Gastroesophageal sphincter (tissue), 4 donors: ENCODE data around the gene BNIP2. TPM values are rescaled to one million over a fixed set of nuclear protein-coding genes. Genes with fewer than 3 reads are reported as not detected.

Experiments
- ATAC-seq: fragments of 150-250 bp; one replicate; pipeline ENCODE4 v1.9.1; 2016; ENCODE audit warnings: mild to moderate bottlenecking, moderate library complexity
- H3K27ac ChIP-seq, 4 donors: fragments of 200-600 bp; sonication (generic) in 3 of 4; 1 replicate in 3 of 4; 2 replicates in 1 of 4; pipeline ENCODE4 v1.5.1; 2016 to 2019
- H3K27me3 ChIP-seq: fragments of 200-600 bp; sonication (generic); one replicate; pipeline ENCODE4 v1.5.1; 2019
- H3K36me3 ChIP-seq, 2 donors: fragments of 200-600 bp; sonication (generic); one replicate each; pipeline ENCODE4 v1.5.1; 2019; ENCODE audit warnings: control low read depth in 1 of 2
- H3K4me1 ChIP-seq, 3 donors: fragments of 200-600 bp; sonication (generic); 1 replicate in 2 of 3; 2 replicates in 1 of 3; pipeline ENCODE4 v1.5.1; 2016 to 2019; ENCODE audit warnings: control low read depth in 2 of 3
- H3K4me3 ChIP-seq, 2 donors: fragments of 200-600 bp; sonication (generic); one replicate each; pipeline ENCODE4 v1.5.1; 2019; ENCODE audit warnings: mild to moderate bottlenecking in 1 of 2, moderate library complexity in 1 of 2
- H3K9me3 ChIP-seq, 3 donors: fragments of 200-600 bp; sonication (generic); one replicate each; pipeline ENCODE4 v1.5.1; 2017 to 2019; ENCODE audit warnings: control low read depth in 2 of 3
- EP300 ChIP-seq: sonication (generic); formaldehyde crosslinking; IDR thresholded peaks from one replicate; pipeline ENCODE4 v1.6.1; 2017; ENCODE audit warnings: antibody characterized with exemption, mild to moderate bottlenecking
- POLR2A ChIP-seq, 2 donors: fragments of 450-650 bp; IDR thresholded peaks; one replicate each; pipeline ENCODE4 v1.6.1; 2017; ENCODE audit warnings: antibody characterized with exemption in 2 of 2, mild to moderate bottlenecking in 2 of 2, moderate library complexity in 1 of 2
- POLR2AphosphoS5 ChIP-seq: sonication (generic); formaldehyde crosslinking; IDR thresholded peaks from one replicate; pipeline ENCODE4 v1.6.1; 2017; ENCODE audit warnings: antibody characterized with exemption
- WGBS, 2 donors: methylation state at CpG; one replicate each; pipeline ENCODE4 v1.1.5; 2018; ENCODE audit warnings: low coverage in 1 of 2; 5-methylcytosine and 5-hydroxymethylcytosine counted together
- total RNA-seq, 4 donors: library from RNA; depleted of rRNA; stranded (reverse); fragments of >200 nt; gene quantifications; one replicate each; pipeline ENCODE4 v1.1.0, GENCODE V29; 2016
- TF ChIP-seq, protein P1 (sequence below), 4 experiments: fragments of 200-600 bp in 2 of 4; fragments of 450-650 bp in 2 of 4; sonication (generic) in 1 of 4; IDR thresholded peaks; one replicate each; pipeline ENCODE4 v1.5.1; 2017 to 2019; ENCODE audit warnings: antibody characterized with exemption in 4 of 4, mild to moderate bottlenecking in 2 of 4, moderate library complexity in 2 of 4

Gene BNIP2
- total RNA-seq, 4 donors from 2014 or later: 172 to 218 (median 190) TPM

DNA sequence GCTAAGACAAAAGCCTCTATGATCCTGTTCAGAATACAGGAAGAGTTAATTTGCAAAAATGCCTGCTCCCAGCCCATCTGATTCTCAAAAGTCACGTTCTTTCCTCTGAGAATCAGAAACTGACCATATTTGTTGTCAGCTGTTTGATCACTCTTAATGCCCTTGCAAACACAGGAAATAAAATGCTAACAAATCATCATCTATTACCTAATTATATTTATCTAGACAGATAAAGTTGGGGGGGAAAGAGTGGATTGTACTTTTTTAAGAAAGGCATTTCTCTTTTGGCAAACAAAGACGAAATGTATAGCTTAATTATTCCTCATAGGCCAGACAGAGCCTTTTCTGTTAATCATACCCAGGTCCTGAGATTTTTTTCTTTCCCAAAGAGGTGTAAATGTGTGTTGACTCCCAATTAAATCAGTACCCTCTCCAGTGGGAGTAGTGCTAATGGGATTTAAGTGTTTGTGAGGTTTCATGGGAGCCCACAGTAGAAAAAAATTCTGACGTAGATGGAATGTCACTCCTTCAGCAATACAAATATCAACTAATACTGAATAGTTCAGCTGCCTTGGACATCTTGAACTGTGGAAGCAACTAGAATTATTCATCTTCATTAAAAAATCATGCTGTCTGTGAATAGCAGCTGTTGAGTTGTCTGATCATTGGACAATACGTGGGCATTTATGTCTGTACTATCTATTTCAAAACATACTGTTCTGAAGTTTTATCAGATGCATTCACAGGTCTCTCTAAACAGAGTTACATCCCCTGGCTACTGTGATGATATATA, 22.5 kb upstream of the BNIP2 start:
- Histone ChIP-seq H3K27me3 (peaks cover 9% of the 10 kb centered on the region), H3K36me3 (no peaks in the 10 kb centered on the region), H3K4me1 (no peaks in the 10 kb centered on the region), H3K9me3 (peaks cover 0 to 12% (median 0%) of the 10 kb centered on the region in 3 donors), H3K27ac (no peak overlapping the region), H3K4me3 (no peak overlapping the region)
- 19 to 23% methylated on average over 4 of the region's 4 CpGs for WGBS, 2 donors
- no peak for ATAC-seq
- TF ChIP-seq EP300 (no peak), POLR2A (IDR thresholded peaks at IDR 0.05) (no peak), POLR2AphosphoS5 (no peak)
- TF ChIP-seq, protein P1, sequence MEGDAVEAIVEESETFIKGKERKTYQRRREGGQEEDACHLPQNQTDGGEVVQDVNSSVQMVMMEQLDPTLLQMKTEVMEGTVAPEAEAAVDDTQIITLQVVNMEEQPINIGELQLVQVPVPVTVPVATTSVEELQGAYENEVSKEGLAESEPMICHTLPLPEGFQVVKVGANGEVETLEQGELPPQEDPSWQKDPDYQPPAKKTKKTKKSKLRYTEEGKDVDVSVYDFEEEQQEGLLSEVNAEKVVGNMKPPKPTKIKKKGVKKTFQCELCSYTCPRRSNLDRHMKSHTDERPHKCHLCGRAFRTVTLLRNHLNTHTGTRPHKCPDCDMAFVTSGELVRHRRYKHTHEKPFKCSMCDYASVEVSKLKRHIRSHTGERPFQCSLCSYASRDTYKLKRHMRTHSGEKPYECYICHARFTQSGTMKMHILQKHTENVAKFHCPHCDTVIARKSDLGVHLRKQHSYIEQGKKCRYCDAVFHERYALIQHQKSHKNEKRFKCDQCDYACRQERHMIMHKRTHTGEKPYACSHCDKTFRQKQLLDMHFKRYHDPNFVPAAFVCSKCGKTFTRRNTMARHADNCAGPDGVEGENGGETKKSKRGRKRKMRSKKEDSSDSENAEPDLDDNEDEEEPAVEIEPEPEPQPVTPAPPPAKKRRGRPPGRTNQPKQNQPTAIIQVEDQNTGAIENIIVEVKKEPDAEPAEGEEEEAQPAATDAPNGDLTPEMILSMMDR (IDR thresholded peaks at IDR 0.05): no peak

DNA sequence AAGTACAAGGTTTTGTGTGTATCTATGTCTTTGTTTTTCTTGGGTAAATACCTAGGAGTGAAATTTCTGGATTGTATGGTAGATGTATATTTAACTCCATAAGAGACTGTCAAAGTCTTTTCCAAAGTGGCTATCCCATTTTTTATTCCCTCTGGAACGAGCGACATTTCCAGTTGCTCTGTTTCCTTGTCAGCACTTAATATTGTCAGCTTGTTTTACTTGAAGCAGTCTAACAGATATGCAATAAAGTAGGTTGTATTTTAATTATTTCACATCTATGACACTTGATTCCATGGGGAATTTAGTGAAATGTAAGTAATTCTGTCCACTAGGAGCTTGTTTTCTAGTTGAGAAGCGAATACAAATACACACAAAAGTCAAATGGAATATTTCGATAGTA, 18.5 kb upstream of the BNIP2 start:
- WGBS, 2 donors: 95 to 98% methylated on average over 4 of the region's 4 CpGs
- no peak overlapping the region for H3K27ac ChIP-seq
- H3K36me3 ChIP-seq: no peaks in the 10 kb centered on the region
- ATAC-seq: no peak
- H3K4me1 ChIP-seq: no peaks in the 10 kb centered on the region
- TF ChIP-seq POLR2A (IDR thresholded peaks at IDR 0.05) (no peak), POLR2AphosphoS5 (no peak), EP300 (no peak)
- TF ChIP-seq, protein P1 (IDR thresholded peaks at IDR 0.05): no peak
- H3K9me3 ChIP-seq: peaks cover 0 to 12% (median 0%) of the 10 kb centered on the region in 3 donors
- H3K27me3 ChIP-seq: peaks cover 16% of the 10 kb centered on the region
- H3K4me3 ChIP-seq: no peak overlapping the region

DNA sequence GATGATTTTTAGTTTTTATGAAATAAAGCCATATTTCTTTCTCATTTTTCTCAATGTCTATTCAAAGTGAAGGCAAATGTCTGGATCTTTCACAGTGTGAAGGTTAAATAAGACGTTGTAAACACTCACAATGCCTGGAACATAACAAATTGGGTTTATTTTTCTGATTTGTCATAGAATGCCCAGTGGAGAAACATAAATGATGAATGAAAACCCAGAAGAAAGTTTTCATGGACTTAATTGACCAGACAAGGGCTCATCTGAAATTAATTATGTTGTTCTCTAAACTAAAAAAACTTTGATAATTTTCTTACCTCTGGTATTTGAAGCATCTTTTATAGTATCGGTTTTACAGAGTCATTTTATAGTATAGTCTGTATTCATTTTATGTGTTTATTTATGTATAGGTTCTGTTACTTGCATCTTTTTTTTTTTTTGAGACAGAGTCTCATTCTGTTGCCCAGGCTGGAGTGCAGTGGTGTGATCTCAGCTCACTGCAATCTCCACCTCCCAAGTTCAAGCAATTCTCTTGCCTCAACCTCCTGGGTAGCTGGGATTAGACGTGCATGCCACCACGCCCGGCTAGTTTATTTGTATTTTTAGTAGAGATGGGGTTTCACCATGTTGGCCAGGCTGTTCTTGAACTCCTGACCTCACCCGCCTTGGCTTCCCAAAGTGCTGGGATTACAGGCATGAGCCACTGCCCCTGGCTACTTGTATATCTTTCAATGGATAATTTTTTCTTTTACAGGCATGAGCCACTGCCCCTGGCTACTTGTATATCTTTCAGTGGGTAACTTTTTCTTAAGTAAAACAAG, 15.1 kb upstream of the BNIP2 start:
- no peak for TF ChIP-seq EP300
- TF ChIP-seq, protein P1 (IDR thresholded peaks at IDR 0.05): no peak
- no peak for TF ChIP-seq POLR2A (IDR thresholded peaks at IDR 0.05)
- no peak for TF ChIP-seq POLR2AphosphoS5
- Histone ChIP-seq H3K36me3 (no peaks in the 10 kb centered on the region), H3K27me3 (peaks cover 16% of the 10 kb centered on the region), H3K27ac (no peak overlapping the region), H3K4me3 (no peak overlapping the region), H3K9me3 (peaks cover 0 to 12% (median 0%) of the 10 kb centered on the region in 3 donors), H3K4me1 (no peaks in the 10 kb centered on the region)
- 42 to 53% methylated on average over 5 to 6 of the region's 6 CpGs for WGBS, 2 donors
- no peak for ATAC-seq

DNA sequence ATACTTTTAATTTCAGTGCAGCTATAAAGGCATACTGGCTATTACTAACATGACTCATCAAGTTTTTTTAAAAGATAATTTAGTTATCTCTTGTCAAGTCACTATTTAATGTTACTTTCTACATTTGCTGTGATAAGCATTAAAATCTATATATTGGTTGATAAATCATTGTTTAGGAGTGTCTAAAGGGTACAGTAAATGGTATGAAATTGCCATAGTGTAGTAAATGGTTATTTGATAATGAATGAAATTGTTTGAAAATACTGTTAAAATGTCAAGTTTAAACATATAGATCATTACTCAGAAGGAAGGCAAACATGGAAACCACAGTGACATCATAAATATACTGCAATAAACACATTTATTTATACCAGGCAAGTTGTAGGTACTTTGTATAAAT, 13.2 kb upstream of the BNIP2 start:
- TF ChIP-seq EP300 (no peak), POLR2AphosphoS5 (no peak), POLR2A (IDR thresholded peaks at IDR 0.05) (no peak)
- TF ChIP-seq, protein P1 (IDR thresholded peaks at IDR 0.05): no peak
- Histone ChIP-seq H3K36me3 (no peaks in the 10 kb centered on the region), H3K4me3 (no peak overlapping the region), H3K27ac (no peak overlapping the region), H3K4me1 (no peaks in the 10 kb centered on the region), H3K27me3 (peaks cover 16% of the 10 kb centered on the region), H3K9me3 (peaks cover 0 to 6% (median 0%) of the 10 kb centered on the region in 3 donors)
- no peak for ATAC-seq
